T follicular helper cell (primary cell): ENCODE measurements around the gene DMBX1.

Experiments used
- DNase-seq: peaks from one replicate; pipeline ENCODE4 v3.0.0-alpha.2; 2020; ENCODE audit warnings: low read depth
- total RNA-seq, 2 experiments: gene quantifications; one replicate each; lab custom pipeline; 2026; lab: John Stamatoyannopoulos, UW

DMBX1 gene
- 0 reads per million in 2 experiments for total RNA-seq

GRCh38 chr1:46489638-46490405 is at the start of gene DMBX1:
Gene DMBX1 (plus strand): TSS chr1:46489836. CDS start chr1:46507011, 17,175 bp downstream.
- DNase-seq: peak; percentile 12

- no peak for DNase-seq
These were observed 49.2 kb upstream of the DMBX1 start for GRCh38 chr1:46440478-46440877.

- peak; percentile 47 for DNase-seq
These were observed 47.1 kb upstream of the DMBX1 start for GRCh38 chr1:46442317-46443161.

GRCh38 chr1:46444466-46444865 is 45.2 kb upstream of the DMBX1 start:
- no peak for DNase-seq

- DNase-seq: no peak
These were observed 43.8 kb upstream of the DMBX1 start for GRCh38 chr1:46445773-46446256.

GRCh38 chr1:46446646-46447498 is 42.8 kb upstream of the DMBX1 start:
- peak; percentile 65 for DNase-seq

- DNase-seq: no peak
These were observed 42.0 kb upstream of the DMBX1 start for GRCh38 chr1:46447499-46448108.

GRCh38 chr1:46448109-46448911 is 41.3 kb upstream of the DMBX1 start:
- DNase-seq: no peak

- DNase-seq: no peak
These were observed 40.1 kb upstream of the DMBX1 start for GRCh38 chr1:46449223-46450159.

- no peak for DNase-seq
These were observed 39.5 kb upstream of the DMBX1 start for GRCh38 chr1:46450160-46450517.

GRCh38 chr1:46451948-46452930 is 37.4 kb upstream of the DMBX1 start:
- no peak for DNase-seq

GRCh38 chr1:46452931-46453325 is 36.7 kb upstream of the DMBX1 start:
- no peak for DNase-seq

- no peak for DNase-seq
These were observed 36.2 kb upstream of the DMBX1 start for GRCh38 chr1:46453449-46453848.

GRCh38 chr1:46455951-46456350 is 33.7 kb upstream of the DMBX1 start:
- DNase-seq: no peak

- no peak for DNase-seq
These were observed 33.1 kb upstream of the DMBX1 start for GRCh38 chr1:46456411-46456963.

- DNase-seq: no peak
These were observed 32.5 kb upstream of the DMBX1 start for GRCh38 chr1:46457178-46457577.

- DNase-seq: no peak
These were observed 31.4 kb upstream of the DMBX1 start for GRCh38 chr1:46458190-46458589.

- no peak for DNase-seq
These were observed 30.8 kb upstream of the DMBX1 start for GRCh38 chr1:46458846-46459245.
